Upper lobe of left lung (tissue), 6 donors: ENCODE measurements around the gene BRAT1. TPM values are rescaled to one million over a fixed set of nuclear protein-coding genes. Genes with fewer than 3 reads are reported as not detected.

ENCODE experiments used
- ATAC-seq, 2 donors: fragments of 200-7000 bp; cut with Tn5 transposase; one replicate each; pipeline ENCODE4 v1.9.1; 2022; ENCODE audit warnings: mild to moderate bottlenecking in 2 of 2, moderate library complexity in 2 of 2; ENCODE audit not compliant: low FRiP score in 2 of 2
- DNase-seq, 2 donors: peaks; one replicate each; pipeline ENCODE4 v3.0.0-alpha.2; 2019 to 2020
- H3K27ac ChIP-seq, 4 donors: fragments of 200-600 bp; sonication (generic); one replicate each; pipeline ENCODE4 v1.5.1; 2016 to 2019
- H3K27me3 ChIP-seq, 4 donors: fragments of 200-600 bp; sonication (generic); one replicate each; pipeline ENCODE4 v1.5.1; 2017 to 2019
- H3K36me3 ChIP-seq, 4 donors: fragments of 200-600 bp; sonication (generic); one replicate each; pipeline ENCODE4 v1.5.1; 2016 to 2019
- H3K4me1 ChIP-seq, 4 donors: fragments of 200-600 bp; sonication (generic); one replicate each; pipeline ENCODE4 v1.5.1; 2018 to 2019
- H3K4me3 ChIP-seq, 4 donors: fragments of 200-600 bp; sonication (generic); one replicate each; pipeline ENCODE4 v1.5.1; 2017 to 2019; ENCODE audit warnings: mild to moderate bottlenecking in 2 of 4, moderate library complexity in 1 of 4
- H3K9me3 ChIP-seq, 4 donors: fragments of 200-600 bp; sonication (generic); one replicate each; pipeline ENCODE4 v1.5.1; 2018 to 2019
- EP300 ChIP-seq, 4 donors: sonication (generic); formaldehyde crosslinking; IDR thresholded peaks; one replicate each; pipeline ENCODE4 v1.5.1; 2017; ENCODE audit warnings: antibody characterized with exemption in 4 of 4, control low read depth in 2 of 4
- POLR2A ChIP-seq, 4 donors: fragments of 450-650 bp; IDR thresholded peaks; one replicate each; pipeline ENCODE4 v1.5.1; 2016 to 2017; ENCODE audit warnings: antibody characterized with exemption in 4 of 4, mild to moderate bottlenecking in 2 of 4
- POLR2AphosphoS5 ChIP-seq, 2 donors: sonication (generic); formaldehyde crosslinking; IDR thresholded peaks; one replicate each; pipeline ENCODE4 v1.5.1; 2017; ENCODE audit warnings: antibody characterized with exemption in 2 of 2
- WGBS, 2 donors: methylation state at CpG; one replicate each; pipeline ENCODE4 v1.1.5; 2017 to 2018; 5-methylcytosine and 5-hydroxymethylcytosine counted together
- total RNA-seq, 6 donors: library from RNA; depleted of rRNA in 4 of 6; stranded (reverse); fragments of >200 nt in 4 of 6; gene quantifications; one replicate each; pipeline versions ENCODE4 v1.1.0 to v1.2.1, GENCODE V29; 2016 to 2021
- TF ChIP-seq, protein P1 (sequence below), 6 experiments: fragments of 450-650 bp in 4 of 6; fragments of 200-600 bp in 2 of 6; sonication (generic) in 2 of 6; IDR thresholded peaks; one replicate each; pipeline ENCODE4 v1.5.1; 2016 to 2019; ENCODE audit warnings: antibody characterized with exemption in 6 of 6
- donor health status: DM: no; HTN: no; CAD: no; lungs with moderate emphysema.
- donor health status: DM: no; HTN: yes; CAD: no; lungs with severe emphysema.

BRAT1 gene
- total RNA-seq, 6 donors from 2014 or later = 23.9 to 68.3 (median 31.0) TPM

- WGBS, 2 donors = 81 to 83% methylated on average over 14 to 16 of the region's 16 CpGs
- TF ChIP-seq EP300 (IDR thresholded peaks at IDR 0.05) (no peak), POLR2AphosphoS5 (IDR thresholded peaks at IDR 0.05) (no peak), POLR2A (IDR thresholded peaks at IDR 0.05) (no peak)
- TF ChIP-seq, protein P1, sequence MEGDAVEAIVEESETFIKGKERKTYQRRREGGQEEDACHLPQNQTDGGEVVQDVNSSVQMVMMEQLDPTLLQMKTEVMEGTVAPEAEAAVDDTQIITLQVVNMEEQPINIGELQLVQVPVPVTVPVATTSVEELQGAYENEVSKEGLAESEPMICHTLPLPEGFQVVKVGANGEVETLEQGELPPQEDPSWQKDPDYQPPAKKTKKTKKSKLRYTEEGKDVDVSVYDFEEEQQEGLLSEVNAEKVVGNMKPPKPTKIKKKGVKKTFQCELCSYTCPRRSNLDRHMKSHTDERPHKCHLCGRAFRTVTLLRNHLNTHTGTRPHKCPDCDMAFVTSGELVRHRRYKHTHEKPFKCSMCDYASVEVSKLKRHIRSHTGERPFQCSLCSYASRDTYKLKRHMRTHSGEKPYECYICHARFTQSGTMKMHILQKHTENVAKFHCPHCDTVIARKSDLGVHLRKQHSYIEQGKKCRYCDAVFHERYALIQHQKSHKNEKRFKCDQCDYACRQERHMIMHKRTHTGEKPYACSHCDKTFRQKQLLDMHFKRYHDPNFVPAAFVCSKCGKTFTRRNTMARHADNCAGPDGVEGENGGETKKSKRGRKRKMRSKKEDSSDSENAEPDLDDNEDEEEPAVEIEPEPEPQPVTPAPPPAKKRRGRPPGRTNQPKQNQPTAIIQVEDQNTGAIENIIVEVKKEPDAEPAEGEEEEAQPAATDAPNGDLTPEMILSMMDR (IDR thresholded peaks at IDR 0.05) = no peak
- Histone ChIP-seq H3K9me3 (no peaks in the 10 kb centered on the region), H3K27ac (no peak overlapping the region), H3K36me3 (peaks cover 0 to 22% (median 2%) of the 10 kb centered on the region in 4 donors), H3K4me3 (peak overlapping the region in 3 of 4 donors; percentile 70 to 94 (median 83)), H3K4me1 (peaks cover 23 to 39% (median 30%) of the 10 kb centered on the region in 4 donors), H3K27me3 (no peaks in the 10 kb centered on the region)
- ATAC-seq (no peak), DNase-seq (no peak)
Observed at GRCh38 chr7:2553831-2554581, 1.3 kb downstream of the BRAT1 start.

DNA sequence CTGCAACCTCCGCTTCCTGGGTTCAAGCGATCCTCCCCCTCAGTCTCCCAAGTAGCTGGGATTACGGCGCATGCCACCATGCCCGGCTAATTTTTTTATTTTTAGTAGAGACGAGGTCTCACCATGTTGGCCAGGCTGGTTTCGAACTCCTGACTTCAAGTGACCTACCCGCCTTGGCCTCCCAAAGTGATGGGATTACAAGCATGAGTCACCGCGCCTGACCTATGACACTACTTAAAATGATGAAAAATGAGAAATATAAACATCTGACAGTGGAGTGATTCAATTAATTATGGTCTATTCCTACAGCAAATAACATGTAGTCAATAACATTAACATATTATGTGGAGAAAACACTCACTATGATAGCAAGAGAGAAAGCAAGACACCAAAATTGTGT is 2.2 kb downstream of the BRAT1 start:
- DNase-seq = no peak
- no peak for ATAC-seq
- Histone ChIP-seq H3K36me3 (peaks cover 3 to 30% (median 8%) of the 10 kb centered on the region in 4 donors), H3K27ac (no peak overlapping the region), H3K9me3 (no peaks in the 10 kb centered on the region), H3K4me3 (no peak overlapping the region), H3K27me3 (no peaks in the 10 kb centered on the region), H3K4me1 (peaks cover 19 to 34% (median 24%) of the 10 kb centered on the region in 4 donors)
- no peak for TF ChIP-seq POLR2AphosphoS5 (IDR thresholded peaks at IDR 0.05)
- no peak for TF ChIP-seq POLR2A (IDR thresholded peaks at IDR 0.05)
- no peak for TF ChIP-seq EP300 (IDR thresholded peaks at IDR 0.05)
- TF ChIP-seq, protein P1 (IDR thresholded peaks at IDR 0.05) = no peak
- 96% methylated on average over 10 of the region's 10 CpGs for WGBS, 2 donors

- no peak overlapping the region for H3K4me3 ChIP-seq
- TF ChIP-seq POLR2AphosphoS5 (IDR thresholded peaks at IDR 0.05) = no peak
- TF ChIP-seq, protein P1 (IDR thresholded peaks at IDR 0.05) = no peak
- no peak for TF ChIP-seq EP300 (IDR thresholded peaks at IDR 0.05)
- no peak for TF ChIP-seq POLR2A (IDR thresholded peaks at IDR 0.05)
- H3K4me1 ChIP-seq = peaks cover 19 to 28% (median 22%) of the 10 kb centered on the region in 4 donors
- peaks cover 3 to 47% (median 17%) of the 10 kb centered on the region in 4 donors for H3K36me3 ChIP-seq
- H3K27me3 ChIP-seq = no peaks in the 10 kb centered on the region
- peak in 1 of 2 donors; percentile 6 for DNase-seq
- WGBS, 2 donors = 95% methylated on average over 8 of the region's 8 CpGs
- H3K27ac ChIP-seq = no peak overlapping the region
- no peaks in the 10 kb centered on the region for H3K9me3 ChIP-seq
- no peak for ATAC-seq
Observed at GRCh38 chr7:2551418-2551817, 3.9 kb downstream of the BRAT1 start.

DNA sequence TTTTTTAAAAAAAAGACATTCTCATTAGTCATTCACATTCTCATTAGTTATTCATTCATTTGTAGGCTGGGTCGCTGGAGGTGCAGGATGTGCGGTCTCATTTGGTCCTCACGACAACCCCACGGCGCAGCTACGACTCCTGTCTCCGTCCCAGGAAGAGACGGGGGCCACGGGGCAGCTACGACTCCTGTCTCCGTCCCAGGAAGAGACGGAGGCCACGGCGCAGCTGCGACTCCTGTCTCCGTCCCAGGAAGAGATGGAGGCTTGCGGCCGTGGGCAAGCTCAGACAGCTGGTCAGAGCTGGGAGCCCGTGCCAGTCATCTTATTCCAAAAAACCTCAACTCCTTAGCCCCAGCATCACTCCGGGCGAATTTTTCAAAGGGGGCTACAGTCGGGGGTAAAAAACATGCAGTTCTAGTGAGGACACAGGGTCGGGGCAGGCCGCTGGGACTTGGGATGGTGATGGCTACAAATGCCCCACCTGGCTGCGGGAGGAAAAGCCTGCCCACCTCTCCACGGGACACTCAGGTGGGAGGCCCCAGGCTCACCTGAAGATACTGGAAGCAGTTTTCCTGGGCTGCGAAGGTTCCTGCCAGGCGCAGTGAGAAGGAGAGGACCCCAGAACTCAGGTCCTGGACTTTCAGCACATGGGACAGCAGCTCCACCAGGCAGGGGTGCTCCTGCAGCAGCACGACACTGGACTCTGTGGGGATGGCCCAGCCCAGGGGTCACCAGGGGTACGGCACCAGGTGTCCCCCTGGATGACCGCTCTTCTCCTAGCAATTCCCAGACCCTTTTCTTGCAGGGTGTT is 8.3 kb downstream of the BRAT1 start:
- no peak for ATAC-seq
- Histone ChIP-seq H3K27ac (no peak overlapping the region), H3K36me3 (peaks cover 9 to 84% (median 51%) of the 10 kb centered on the region in 4 donors), H3K9me3 (no peaks in the 10 kb centered on the region), H3K27me3 (no peaks in the 10 kb centered on the region), H3K4me3 (no peak overlapping the region), H3K4me1 (no peaks in the 10 kb centered on the region)
- 87 to 97% methylated on average over 28 to 31 of the region's 31 CpGs for WGBS, 2 donors
- TF ChIP-seq POLR2A (IDR thresholded peaks at IDR 0.05) (no peak), EP300 (IDR thresholded peaks at IDR 0.05) (no peak), POLR2AphosphoS5 (IDR thresholded peaks at IDR 0.05) (no peak)
- TF ChIP-seq, protein P1 (IDR thresholded peaks at IDR 0.05) = no peak
- no peak for DNase-seq
